SK-N-MC (cell line): Measurements from ENCODE around the gene USP46.

Experiments used
- EZH2 ChIP-seq: fragments of 200-600 bp; sonication (generic); IDR thresholded peaks from one replicate; pipeline ENCODE4 v1.6.1; 2017; ENCODE audit warnings: antibody characterized with exemption
- FOXP2 ChIP-seq: optimal IDR thresholded peaks from 2 replicates; pipeline ENCODE3; 2011; ENCODE audit warnings: mild to moderate bottlenecking, moderate library complexity; ENCODE audit not compliant: insufficient read depth; ENCODE audit errors: extremely low read length, control extremely low read depth
- POLR2AphosphoS5 ChIP-seq: IDR thresholded peaks from 2 replicates; pipeline ENCODE4 v1.6.1; 2012; ENCODE audit warnings: mild to moderate bottlenecking, low read depth, low read length, borderline replicate concordance

- TF ChIP-seq EZH2 = no peak
- no peak for TF ChIP-seq POLR2AphosphoS5
- TF ChIP-seq FOXP2 = no peak
Measured at GRCh38 chr4:52665592-52665991, 6.5 kb upstream of the USP46 start.
